Erythroblast (primary cell): Measurements from ENCODE around the gene TNFAIP8L1.

Experiments
- GATA1 ChIP-seq: IDR thresholded peaks from 2 replicates; pipeline ENCODE4 v1.6.1; 2011; ENCODE audit warnings: low read depth, mild to moderate bottlenecking, control low read depth, low read length, moderate library complexity
- POLR2A ChIP-seq: IDR thresholded peaks from 2 replicates; pipeline ENCODE4 v1.6.1; 2011; ENCODE audit warnings: mild to moderate bottlenecking, low read length

DNA sequence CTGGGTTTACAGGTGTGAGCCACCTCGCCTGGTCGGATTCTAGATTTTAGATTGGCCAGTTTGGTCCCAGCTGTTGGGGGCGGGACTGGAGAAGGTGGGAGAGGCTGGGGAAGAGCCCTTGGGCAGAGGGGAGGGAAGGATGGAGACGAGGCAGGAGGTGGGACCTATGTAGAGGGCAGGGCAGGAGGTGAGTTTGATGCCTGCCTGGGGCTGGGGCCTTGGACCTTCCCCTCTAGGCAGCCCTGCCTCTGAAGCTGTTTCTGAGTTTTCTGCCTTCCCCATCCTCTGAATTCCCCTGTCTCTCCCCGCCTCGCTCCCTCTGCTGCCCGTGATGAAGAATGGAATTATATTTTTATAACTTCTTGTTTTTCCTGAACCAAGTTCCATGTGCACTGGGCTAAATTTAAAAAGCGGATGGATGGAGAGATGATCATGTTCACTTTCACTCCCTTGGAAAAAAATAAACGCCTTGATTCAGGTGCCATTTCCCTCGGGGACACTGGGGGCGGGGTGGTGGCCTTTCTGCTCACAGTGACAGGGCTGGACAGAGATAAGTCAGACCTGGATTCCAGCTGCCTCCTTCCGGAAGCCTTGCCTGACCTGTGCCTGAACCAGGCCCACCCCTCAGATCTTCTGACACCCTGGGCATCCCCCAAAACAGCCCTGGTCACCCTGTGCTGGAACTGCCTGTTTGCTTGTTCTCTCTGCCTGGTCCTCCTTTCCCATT, 16.5 kb upstream of the TNFAIP8L1 start:
- TF ChIP-seq POLR2A: no peak
- no peak for TF ChIP-seq GATA1
